Thoracic aorta (tissue), 2 donors: ENCODE measurements around the gene UGT1A7. TPM values are rescaled to one million over a fixed set of nuclear protein-coding genes. Genes with fewer than 3 reads are reported as not detected.

Source experiments
- ATAC-seq: fragments of 150-250 bp; one replicate; pipeline ENCODE4 v1.8.0; 2017; ENCODE audit warnings: low read depth; ENCODE audit not compliant: insufficient number of reproducible peaks, low FRiP score
- DNase-seq: peaks from one replicate; pipeline ENCODE4 v3.0.0-alpha.2; 2020; ENCODE audit warnings: low spot score
- H3K27ac ChIP-seq, 2 donors: fragments of 200-600 bp; sonication (generic); 1 replicate in 1 of 2; 2 replicates in 1 of 2; pipeline ENCODE4 v1.5.1; 2016; ENCODE audit warnings: mild to moderate bottlenecking in 2 of 2, moderate library complexity in 2 of 2
- H3K27me3 ChIP-seq: fragments of 200-600 bp; sonication (generic); replicated peaks from 2 replicates; pipeline ENCODE4 v1.6.0; 2016; ENCODE audit warnings: mild to moderate bottlenecking; ENCODE audit not compliant: insufficient read depth
- H3K36me3 ChIP-seq: fragments of 200-600 bp; sonication (generic); one replicate; pipeline ENCODE4 v1.5.1; 2016
- H3K4me1 ChIP-seq, 2 donors: fragments of 200-600 bp; sonication (generic); 1 replicate in 1 of 2; 2 replicates in 1 of 2; pipeline versions ENCODE4 v1.5.1 to v1.6.0; 2016; ENCODE audit warnings: low read depth in 2 of 2, mild to moderate bottlenecking in 1 of 2; ENCODE audit not compliant: control insufficient read depth in 1 of 2
- H3K4me3 ChIP-seq: fragments of 200-600 bp; sonication (generic); 2 replicates; pipeline ENCODE4 v1.5.1; 2016; ENCODE audit warnings: mild to moderate bottlenecking
- H3K9me3 ChIP-seq: fragments of 200-600 bp; sonication (generic); 2 replicates; pipeline ENCODE4 v1.5.1; 2016
- total RNA-seq, 2 donors: library from RNA; depleted of rRNA; stranded (reverse); fragments of >200 nt; gene quantifications; one replicate each; pipeline versions ENCODE4 v1.1.0 to v1.2.3, GENCODE V29; 2016
- TF ChIP-seq, protein P1 (sequence below): fragments of 200-600 bp; sonication (generic); IDR thresholded peaks from one replicate; pipeline ENCODE4 v1.5.1; 2019; ENCODE audit warnings: antibody characterized with exemption

Gene UGT1A7
- total RNA-seq, 2 donors from 2014 or later: 0.35 TPM; not detected in 1

DNA sequence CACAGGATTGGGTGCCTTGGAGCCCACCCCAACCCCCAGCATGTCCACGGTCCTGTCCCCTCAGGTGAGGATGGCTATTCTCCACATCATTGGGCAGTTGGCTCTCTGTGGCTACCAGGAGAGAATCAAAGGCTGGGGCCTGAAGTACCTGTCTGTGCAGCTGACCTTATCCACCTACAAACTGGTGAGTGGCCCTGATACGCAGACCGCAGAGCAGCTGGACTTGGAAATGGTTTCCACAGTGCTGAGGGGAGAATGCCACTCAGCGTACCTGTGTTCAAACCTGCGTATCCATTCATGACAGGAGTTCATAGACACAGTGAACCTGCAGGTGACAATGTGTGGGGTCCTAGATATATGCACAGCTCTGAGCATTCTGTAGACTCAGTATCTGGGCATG lies 118.0 kb downstream of the UGT1A7 start:
- DNase-seq (no peak), ATAC-seq (no peak)
- TF ChIP-seq, protein P1, sequence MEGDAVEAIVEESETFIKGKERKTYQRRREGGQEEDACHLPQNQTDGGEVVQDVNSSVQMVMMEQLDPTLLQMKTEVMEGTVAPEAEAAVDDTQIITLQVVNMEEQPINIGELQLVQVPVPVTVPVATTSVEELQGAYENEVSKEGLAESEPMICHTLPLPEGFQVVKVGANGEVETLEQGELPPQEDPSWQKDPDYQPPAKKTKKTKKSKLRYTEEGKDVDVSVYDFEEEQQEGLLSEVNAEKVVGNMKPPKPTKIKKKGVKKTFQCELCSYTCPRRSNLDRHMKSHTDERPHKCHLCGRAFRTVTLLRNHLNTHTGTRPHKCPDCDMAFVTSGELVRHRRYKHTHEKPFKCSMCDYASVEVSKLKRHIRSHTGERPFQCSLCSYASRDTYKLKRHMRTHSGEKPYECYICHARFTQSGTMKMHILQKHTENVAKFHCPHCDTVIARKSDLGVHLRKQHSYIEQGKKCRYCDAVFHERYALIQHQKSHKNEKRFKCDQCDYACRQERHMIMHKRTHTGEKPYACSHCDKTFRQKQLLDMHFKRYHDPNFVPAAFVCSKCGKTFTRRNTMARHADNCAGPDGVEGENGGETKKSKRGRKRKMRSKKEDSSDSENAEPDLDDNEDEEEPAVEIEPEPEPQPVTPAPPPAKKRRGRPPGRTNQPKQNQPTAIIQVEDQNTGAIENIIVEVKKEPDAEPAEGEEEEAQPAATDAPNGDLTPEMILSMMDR: no peak
- H3K4me1 ChIP-seq: no peaks in the 10 kb centered on the region
- no peaks in the 10 kb centered on the region for H3K36me3 ChIP-seq
- no peaks in the 10 kb centered on the region for H3K9me3 ChIP-seq
- no peaks in the 10 kb centered on the region for H3K27me3 ChIP-seq
- H3K4me3 ChIP-seq: no peak overlapping the region
- no peak overlapping the region for H3K27ac ChIP-seq

DNA sequence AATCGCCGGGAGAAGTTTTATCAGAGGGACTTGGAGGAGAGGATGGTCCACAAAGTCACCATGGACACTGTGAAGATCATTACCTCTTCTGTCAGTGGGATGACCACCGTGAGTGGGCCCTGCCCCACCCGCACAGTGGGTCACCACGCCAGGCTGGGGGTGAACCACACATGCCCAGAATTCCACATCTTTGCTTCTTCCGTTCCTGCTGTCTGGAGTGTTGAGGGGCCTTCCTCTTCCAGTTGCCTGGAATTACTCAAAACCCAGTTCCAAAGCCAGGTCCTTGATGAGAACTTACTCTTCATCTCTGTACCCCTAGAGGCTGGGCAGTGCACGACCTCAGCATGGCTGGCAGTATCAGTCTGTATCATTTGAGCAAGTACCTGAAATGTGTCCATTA lies 118.5 kb downstream of the UGT1A7 start:
- ATAC-seq (no peak), DNase-seq (no peak)
- TF ChIP-seq, protein P1: no peak
- Histone ChIP-seq H3K27ac (no peak overlapping the region), H3K4me1 (no peaks in the 10 kb centered on the region), H3K4me3 (no peak overlapping the region), H3K27me3 (no peaks in the 10 kb centered on the region), H3K36me3 (no peaks in the 10 kb centered on the region), H3K9me3 (no peaks in the 10 kb centered on the region)

DNA sequence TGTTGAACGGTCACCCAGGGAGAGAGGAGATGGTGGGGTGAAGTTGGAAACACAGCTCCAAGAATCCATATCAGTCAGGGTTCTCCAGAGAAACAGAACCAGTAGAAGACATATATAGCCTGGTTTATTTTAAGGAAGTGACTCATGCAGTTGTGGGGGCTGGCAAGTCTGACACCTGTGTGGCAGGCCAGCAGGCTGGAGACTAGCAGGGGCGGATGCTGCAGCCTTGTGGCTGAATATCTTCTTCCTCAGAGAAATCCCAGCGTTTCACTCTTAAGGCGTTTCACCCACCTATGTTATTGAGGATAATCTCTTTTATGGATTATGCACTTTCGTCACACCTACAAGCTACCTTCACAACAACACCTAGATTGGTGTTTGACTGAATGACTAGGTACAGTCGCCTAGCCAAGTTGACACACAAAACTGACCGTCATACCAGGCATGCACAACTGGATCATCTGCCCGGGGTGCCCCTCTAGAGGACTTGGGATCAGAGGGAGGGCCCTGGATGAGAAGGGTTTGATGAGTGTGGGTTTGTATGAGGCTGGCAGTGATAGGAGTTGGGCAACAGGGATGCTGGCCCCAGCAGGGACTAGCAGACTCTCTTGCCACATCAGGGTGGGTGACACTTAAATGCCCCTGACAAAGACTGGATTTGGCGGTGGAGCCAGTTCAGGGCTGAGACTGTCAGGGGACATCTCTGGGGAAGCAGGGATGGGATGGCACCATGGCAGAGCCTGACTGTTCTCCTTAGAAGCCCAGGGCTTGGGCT lies 119.8 kb downstream of the UGT1A7 start:
- no peaks in the 10 kb centered on the region for H3K9me3 ChIP-seq
- TF ChIP-seq, protein P1: no peak
- DNase-seq (no peak), ATAC-seq (no peak)
- no peak overlapping the region for H3K4me3 ChIP-seq
- no peaks in the 10 kb centered on the region for H3K4me1 ChIP-seq
- H3K36me3 ChIP-seq: no peaks in the 10 kb centered on the region
- no peak overlapping the region for H3K27ac ChIP-seq
- no peaks in the 10 kb centered on the region for H3K27me3 ChIP-seq

DNA sequence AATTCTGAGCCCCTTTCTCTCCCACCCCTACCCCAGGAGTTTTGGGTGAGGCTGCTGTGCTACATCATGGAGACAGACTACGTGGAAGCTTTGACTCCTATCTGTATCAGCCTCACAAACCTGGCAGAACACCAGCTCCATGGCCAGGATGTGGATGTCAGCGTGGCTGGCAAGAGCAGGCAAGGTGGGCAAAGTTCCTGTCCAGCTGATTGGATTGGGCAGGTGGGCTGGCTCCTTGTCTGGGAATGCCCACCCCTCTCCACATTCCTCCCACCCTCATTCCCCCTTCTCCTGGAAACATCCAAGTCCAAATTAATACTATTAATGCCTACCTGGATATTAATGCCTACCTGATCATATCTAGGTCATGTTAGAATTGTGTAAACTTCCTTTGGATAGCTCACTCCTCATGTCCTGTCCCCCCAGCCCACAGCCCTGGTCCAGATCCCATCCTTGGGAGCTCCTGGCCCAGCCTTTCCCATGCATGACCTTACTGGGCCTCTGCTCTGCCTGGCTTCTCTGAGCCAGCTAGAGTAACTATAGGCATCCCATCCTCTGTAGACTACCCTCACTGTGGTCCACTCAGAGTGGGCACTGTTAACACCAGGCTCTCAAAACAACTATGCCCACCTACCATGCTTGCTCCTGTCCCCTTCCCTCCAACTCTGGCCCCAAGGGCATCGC lies 120.6 kb downstream of the UGT1A7 start:
- no peaks in the 10 kb centered on the region for H3K36me3 ChIP-seq
- no peak for DNase-seq
- ATAC-seq: no peak
- H3K4me1 ChIP-seq: no peaks in the 10 kb centered on the region
- no peaks in the 10 kb centered on the region for H3K9me3 ChIP-seq
- H3K4me3 ChIP-seq: no peak overlapping the region
- no peak overlapping the region for H3K27ac ChIP-seq
- TF ChIP-seq, protein P1: no peak
- H3K27me3 ChIP-seq: no peaks in the 10 kb centered on the region

DNA sequence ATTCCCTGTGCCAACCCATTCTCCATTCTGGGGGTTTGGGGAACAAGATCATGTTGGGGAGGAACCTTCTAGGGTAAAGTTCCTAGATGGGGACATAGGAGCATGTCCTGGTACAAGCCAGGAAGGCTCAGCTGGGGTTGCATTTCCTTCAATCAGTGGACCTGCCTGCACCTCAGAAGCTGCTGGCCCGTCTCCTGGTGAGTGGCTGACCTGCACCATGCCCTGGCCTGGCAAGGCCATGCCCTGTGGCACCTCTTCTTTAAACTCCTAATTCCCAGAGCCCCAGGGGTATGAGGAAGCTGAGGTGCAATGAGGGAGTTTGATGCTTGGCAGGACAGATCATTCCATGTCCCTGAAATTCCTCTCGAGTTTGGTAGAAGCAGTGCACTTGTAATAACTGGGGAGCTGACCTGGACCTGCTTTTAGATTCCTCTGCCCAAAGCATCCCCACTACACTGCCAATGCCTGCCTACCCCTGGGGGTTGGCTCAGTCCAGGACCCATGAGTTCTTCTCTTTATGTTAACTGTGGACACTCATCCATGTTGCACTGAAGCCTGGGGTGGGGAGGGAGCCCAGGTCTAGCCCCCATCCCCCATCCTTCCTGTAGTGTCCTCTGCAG lies 121.7 kb downstream of the UGT1A7 start:
- H3K27me3 ChIP-seq: no peaks in the 10 kb centered on the region
- H3K27ac ChIP-seq: no peak overlapping the region
- H3K9me3 ChIP-seq: no peaks in the 10 kb centered on the region
- TF ChIP-seq, protein P1: no peak
- H3K4me3 ChIP-seq: no peak overlapping the region
- no peak for DNase-seq
- H3K36me3 ChIP-seq: no peaks in the 10 kb centered on the region
- no peaks in the 10 kb centered on the region for H3K4me1 ChIP-seq
- no peak for ATAC-seq
